HEK293T (cell line): Measurements from ENCODE around the gene WWC2.

Experiments used
- ARNT ChIP-seq: fragments of 450-650 bp; IDR thresholded peaks from 2 replicates; pipeline ENCODE4 v1.6.1; 2017; ENCODE audit warnings: mild to moderate bottlenecking
- BHLHE40 ChIP-seq: fragments of 450-650 bp; IDR thresholded peaks from 2 replicates; pipeline ENCODE4 v1.6.1; 2016; ENCODE audit warnings: mild to moderate bottlenecking, moderate library complexity, borderline replicate concordance
- CTBP1 ChIP-seq: fragments of 450-650 bp; IDR thresholded peaks from 2 replicates; pipeline ENCODE4 v1.6.1; 2016; ENCODE audit warnings: borderline replicate concordance
- ELF4 ChIP-seq: fragments of 450-650 bp; IDR thresholded peaks from 2 replicates; pipeline ENCODE4 v1.6.1; 2017; ENCODE audit warnings: antibody characterized with exemption
- FOXA1 ChIP-seq: fragments of 450-650 bp; IDR thresholded peaks from 2 replicates; pipeline ENCODE4 v1.6.1; 2016; ENCODE audit warnings: mild to moderate bottlenecking
- FOXM1 ChIP-seq: fragments of 450-650 bp; IDR thresholded peaks from 2 replicates; pipeline ENCODE4 v1.6.1; 2017; ENCODE audit warnings: mild to moderate bottlenecking, borderline replicate concordance
- HDGF ChIP-seq: fragments of 450-650 bp; IDR thresholded peaks from 2 replicates; pipeline ENCODE4 v1.6.1; 2017; ENCODE audit warnings: antibody characterized with exemption, borderline replicate concordance
- NFRKB ChIP-seq: fragments of 450-650 bp; IDR thresholded peaks from 2 replicates; pipeline ENCODE4 v1.6.1; 2016; ENCODE audit warnings: mild to moderate bottlenecking, moderate library complexity
- PKNOX1 ChIP-seq: fragments of 450-650 bp; IDR thresholded peaks from 2 replicates; pipeline ENCODE4 v1.6.1; 2016
- TARDBP ChIP-seq: fragments of 450-650 bp; IDR thresholded peaks from 2 replicates; pipeline ENCODE4 v1.6.1; 2016
- ZNF384 ChIP-seq: fragments of 450-650 bp; IDR thresholded peaks from 2 replicates; pipeline ENCODE4 v1.6.1; 2016

GRCh38 chr4:183118585-183118984 is 19.5 kb downstream of the WWC2 start:
- TF ChIP-seq TARDBP (no peak), ELF4 (no peak), BHLHE40 (no peak), FOXA1 (no peak), PKNOX1 (no peak), HDGF (no peak), NFRKB (no peak), ARNT (no peak), ZNF384 (no peak), CTBP1 (no peak), FOXM1 (no peak)
